GM19099 (cell line): ENCODE measurements around the gene MAST2.

Experiments
- POLR2A ChIP-seq: IDR thresholded peaks from 3 replicates; pipeline ENCODE4 v1.6.1; 2011; ENCODE audit warnings: low read depth; ENCODE audit not compliant: insufficient read length; ENCODE audit errors: extremely low read depth

Gene MAST2

DNA sequence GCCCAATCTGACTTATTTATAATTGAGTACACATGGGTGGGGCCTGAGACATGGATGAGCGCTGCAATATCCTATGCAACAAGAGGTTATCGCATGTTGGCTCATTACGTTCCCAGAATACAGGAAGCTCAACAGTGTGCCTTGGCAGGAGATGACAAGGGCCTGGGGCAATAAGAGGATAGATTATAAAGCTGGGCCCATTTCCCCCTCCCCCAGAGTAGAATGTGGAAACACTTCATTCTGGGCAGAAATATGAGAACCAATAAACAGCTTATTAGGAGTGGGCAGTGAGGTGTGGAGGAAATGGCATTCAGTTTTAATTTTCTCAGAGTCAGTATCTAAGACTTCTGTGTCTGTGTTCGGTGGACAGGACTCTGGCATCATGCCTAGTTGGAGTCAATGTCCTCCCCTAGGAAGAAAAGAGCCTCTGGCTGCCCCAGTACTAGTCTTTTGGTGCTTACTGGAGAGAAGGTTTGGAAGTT is 236.2 kb downstream of the MAST2 start:
- no peak for TF ChIP-seq POLR2A

DNA sequence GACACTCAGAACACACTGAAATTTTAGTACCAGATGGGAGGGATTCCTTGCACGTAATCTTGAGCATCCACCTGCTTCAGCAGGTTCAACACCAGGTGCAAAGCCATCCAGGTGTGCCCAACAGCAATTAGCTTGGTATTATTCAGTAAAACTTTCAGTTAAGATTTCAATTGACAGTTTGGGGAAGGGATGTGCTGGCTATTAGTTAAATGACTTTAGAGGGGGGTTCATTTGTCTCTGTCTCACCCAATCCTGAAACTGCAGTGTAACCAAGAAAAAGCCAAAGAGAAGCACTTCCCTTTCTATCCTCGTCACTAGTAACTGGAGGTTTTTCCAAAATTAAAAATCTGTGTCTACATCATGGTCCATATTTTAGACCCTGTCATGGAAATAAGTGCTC is 238.1 kb downstream of the MAST2 start:
- no peak for TF ChIP-seq POLR2A

DNA sequence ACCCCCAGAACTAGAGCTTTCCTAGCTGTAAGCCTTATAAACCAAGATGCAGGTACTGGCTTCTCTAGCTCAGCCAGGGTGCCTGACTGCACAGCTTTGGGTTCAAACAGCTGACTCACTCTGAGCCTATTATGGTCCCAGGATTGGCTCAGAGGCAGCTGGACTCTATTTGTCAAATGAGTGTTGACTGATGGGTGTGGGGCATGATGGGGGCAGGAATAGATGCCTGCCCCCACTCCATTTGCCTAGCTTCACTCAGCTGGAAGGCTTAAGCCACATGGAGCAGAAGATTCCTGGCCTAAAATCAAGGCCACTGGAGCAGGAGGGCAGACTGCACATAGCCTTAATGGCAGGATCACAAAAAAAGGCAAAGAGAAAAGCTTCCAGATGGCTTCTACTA is 238.6 kb downstream of the MAST2 start:
- TF ChIP-seq POLR2A = no peak

DNA sequence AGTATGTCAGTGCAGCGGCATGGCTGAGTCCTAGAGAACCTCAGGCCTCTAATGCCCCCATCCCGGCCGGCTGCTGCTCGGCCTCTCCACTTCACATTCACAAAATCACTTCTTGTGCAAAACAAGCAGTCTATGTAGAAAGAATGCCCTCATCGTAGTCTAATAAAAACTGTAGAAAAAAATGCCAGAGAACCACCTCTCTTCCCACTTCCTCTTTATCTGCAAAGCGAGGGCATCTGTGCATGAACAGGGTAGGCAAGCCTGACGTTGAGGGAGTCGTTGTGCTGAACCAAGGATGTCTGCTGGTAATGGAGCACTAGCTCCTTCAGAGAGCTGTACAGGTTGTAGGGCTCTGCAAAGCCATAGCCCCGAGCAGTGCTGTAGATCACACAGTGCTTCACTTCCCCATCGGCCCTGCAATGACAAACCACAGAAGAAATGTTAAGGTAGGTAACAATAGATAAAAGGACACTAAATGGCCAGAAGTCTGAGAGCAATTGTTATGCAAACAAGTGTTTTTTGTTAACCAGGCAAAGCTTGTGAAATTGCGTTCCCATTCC is 240.1 kb downstream of the MAST2 start:
- no peak for TF ChIP-seq POLR2A

DNA sequence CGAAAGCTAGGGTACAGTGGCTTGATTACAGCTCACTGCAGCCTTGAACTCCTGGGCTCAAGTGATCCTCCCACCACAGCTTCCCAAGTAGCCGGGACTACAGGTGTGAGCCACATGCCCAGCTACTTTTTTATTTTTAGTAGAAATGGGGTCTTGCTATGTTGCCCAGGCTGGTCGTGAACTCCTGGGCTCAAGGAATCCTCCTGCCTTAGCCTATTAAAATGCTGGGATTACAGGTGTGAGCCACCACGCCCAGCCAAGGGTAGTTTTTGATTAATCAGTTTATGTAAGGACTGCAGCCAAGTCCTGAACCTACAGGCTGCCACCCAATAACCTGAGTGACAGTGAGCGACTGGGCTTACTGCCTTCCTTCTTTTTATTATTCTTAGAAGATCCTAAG is 240.7 kb downstream of the MAST2 start:
- TF ChIP-seq POLR2A = no peak

DNA sequence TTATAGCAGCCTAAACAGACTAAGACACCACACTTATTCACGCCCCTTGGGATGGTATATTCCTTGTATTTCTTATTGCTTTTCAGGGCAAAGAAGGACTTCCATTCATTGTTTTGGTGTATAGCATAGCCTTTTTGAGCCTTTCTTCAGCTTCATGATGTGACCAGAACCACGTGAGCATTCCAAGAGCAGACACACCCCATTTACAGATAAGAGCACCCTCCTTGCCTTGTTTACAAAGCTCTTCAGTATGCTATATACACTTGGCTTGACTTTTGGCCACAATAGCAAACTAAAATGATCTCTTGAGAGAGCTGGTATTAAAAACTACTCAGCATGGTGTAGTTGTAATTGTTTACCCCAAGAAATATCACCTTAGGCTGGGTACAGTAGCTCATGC is 250.3 kb downstream of the MAST2 start:
- TF ChIP-seq POLR2A = no peak

DNA sequence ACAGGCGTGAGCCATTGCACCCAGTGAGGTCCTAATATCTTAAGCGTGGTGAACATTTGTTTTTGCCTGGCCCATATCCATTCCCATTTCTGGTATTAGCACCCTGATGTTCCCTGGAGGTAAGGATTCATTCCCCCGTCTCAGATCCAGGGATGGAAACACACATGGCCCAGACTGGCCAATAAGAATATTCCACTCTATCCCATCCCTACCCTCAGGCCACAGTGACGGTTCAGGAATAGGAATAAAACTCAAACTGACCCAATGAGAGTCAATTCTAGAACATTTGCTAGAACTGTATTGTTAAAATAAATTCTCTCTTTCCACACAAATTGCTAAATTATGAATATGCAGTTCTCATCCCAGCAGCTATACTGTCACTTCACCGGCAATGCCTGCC is 252.9 kb downstream of the MAST2 start:
- no peak for TF ChIP-seq POLR2A

DNA sequence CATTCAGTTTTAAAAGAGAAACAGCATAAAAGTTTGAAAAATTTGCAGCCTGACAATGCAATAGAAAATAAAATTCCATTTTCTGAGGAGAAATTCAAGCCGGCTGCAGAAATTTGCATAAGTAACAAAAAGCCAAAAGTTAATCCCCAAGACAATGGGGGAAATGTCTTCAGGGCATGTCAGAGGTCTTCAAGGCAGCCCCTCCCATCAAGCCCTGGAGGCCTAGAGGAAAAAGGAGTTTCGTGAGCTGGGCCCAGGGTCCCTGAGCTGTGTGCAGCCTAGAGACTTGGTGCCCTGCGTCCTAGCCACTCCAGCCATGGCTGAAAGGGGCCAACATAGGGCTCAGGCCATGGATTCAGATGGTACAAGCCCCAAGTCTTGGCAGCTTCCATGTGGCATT is 254.4 kb downstream of the MAST2 start:
- no peak for TF ChIP-seq POLR2A

DNA sequence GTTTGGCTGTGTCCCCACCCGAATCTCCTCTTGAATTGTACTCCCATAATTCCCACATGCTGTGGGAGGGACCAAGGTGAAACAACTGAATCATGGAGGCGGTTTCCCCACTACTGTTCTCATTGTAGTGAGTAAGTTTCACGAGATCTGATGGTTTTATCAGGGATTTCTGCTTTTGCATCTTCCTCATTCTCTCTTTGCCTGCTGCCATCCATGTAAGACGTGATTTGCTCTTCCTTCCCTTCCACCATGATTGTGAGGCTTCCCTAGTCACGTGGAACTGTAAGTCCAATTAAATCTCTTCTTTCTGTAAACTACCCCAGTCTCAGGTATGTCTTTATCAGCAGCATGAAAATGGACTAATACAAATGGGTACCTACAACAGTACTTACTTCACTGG is 255.5 kb downstream of the MAST2 start:
- no peak for TF ChIP-seq POLR2A

DNA sequence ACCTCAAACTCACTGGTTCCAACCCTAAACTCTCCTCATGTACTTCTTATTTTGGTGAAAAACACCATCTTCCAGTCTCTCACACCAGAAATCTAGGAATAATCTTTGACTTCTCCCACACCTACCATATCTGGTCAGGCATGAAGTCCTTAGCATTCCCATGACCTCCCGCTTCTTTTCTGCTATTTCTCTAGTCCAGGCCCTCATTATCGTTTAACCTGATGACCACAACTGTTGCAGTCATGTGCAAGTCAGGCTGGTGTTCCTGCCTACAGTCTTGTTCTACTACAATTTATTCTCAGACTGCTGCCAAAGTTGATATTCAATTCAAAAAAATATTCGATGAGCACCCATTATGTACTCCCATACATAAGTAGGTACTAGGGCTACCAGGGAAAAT is 257.7 kb downstream of the MAST2 start:
- no peak for TF ChIP-seq POLR2A

DNA sequence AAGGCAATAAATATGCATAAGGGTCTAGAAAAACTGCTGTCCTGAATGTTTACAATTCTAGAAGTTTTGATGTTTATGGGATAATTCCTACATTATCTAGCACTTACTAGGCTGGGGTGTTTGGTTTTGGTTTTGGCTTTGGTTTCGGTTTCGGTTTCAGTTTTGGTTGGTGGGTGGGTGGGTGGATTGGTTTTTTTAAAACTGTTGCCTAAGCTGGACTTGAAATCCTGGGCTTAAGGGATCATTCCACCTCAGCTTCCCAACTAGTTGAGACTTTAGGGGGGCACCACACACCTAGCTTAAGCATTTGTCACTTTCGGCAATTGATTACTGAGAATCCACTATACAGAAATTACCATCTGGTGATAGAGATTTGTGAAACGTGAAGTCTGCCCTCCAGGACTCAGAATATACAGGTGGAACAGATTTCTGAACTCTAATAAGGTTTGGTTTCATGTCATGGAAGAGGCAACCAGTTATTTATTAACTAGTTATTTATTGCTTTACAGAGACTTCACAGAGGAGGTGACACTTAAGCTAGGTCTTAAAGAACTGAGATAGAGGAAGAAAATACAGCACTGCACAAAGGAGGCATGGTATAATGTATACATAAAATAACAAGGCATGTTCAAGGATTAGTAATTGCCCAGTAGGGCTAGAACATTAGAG is 259.4 kb downstream of the MAST2 start:
- no peak for TF ChIP-seq POLR2A

DNA sequence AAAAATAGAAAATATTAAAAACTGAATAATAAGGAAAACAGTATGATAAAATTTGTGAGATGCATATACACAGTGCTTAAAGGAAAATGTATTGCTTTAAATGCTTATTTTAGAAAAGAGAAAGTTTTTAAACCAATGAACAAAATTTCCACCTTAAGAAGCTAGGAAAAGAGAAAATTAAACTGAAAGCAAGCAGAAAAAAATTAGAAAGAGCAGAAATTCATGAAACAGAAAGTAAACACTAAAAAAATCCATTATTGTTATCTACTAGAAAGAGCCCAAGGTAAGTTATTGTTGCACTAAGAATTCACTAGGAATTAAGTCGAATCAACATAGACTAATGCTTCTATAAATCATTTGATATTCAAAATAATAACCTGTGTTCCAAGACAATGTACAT is 261.3 kb downstream of the MAST2 start:
- no peak for TF ChIP-seq POLR2A

DNA sequence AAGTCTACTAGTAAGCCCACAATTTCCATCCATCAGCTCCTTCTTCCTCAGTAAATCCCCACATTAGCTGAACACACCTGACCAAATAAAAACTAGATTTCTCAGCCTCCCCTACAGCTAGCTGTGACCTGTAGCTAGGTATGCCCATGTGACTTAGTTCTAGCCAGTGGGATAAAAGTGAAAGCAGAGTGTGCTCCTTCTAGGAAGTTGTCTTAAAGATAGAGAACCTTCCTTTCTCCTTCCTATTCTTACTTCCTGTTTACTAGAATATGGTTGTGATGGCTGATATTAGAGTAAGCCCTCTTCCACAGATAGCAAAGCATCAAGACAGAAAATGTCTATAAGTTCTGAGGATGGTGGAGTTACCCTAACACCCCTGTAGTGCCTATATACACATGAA is 262.0 kb downstream of the MAST2 start:
- TF ChIP-seq POLR2A = no peak

DNA sequence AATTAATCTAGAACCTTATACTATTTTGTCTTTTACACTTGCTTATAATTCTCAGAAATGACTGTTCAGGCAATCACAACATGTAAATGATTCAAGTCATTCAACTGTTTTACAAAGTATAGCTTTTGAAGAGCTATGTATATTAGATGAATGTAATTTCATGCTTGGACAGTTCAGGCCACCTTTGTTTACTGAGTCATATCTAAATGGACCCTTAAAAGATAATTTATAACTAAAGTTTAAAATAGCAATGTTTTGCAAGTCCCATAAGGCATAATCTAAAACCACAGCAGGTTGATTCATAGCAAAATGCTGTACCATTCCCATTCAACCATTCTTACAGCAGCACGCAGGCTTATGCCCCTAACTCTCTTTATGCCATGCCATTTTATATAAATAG is 264.2 kb downstream of the MAST2 start:
- TF ChIP-seq POLR2A = no peak

DNA sequence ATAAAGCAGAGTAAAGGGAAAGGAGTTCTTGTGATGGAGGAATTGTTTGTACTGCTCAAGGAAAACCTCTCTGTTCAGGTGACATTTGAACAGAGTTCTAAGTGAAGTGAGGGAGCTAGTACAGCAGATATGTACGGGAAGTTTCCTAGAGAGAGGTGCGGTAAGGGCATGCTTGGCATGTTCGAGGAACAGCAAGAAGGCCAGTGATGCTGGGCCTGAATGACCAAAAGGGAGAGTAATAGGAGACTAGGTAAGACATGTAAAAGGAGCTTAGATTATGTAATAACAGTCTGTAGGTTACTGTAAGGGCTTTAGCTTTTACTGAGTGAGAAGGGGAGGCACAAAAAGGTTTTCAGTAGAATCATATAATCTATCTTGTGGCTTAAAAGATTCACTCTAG is 265.1 kb downstream of the MAST2 start:
- no peak for TF ChIP-seq POLR2A

DNA sequence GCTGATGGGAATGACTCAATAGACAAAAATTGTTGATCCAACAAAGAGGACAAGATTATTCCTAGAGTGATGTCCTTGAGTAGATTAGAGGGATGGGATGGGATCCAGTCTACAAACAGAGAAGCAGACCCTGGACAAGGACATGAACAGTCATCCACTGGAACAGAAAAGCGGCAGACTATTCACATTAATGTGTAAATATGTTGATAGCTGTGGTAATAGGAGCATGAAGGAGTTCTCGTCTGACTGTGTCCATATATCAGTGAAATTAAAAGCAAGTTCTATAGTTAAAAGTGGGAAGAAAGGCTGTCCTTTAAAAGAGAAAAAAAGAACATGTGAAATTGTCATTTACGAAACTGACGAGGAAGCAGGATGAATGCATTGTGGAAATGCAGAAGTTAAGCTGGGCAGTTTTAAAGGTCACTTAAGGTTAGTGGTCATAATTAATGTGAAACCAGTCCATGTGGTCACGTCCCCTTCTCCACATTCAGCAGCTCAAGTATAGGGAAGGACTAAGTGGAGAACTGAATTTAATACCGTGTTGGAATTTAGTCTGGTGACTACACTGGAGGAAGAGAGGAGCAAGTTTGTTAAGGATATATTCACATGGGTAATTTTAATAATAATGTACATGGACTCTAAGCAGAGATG is 266.9 kb downstream of the MAST2 start:
- TF ChIP-seq POLR2A = no peak
